Ecto neural progenitor cell (in vitro differentiated cells): ENCODE measurements around the gene C4orf46.

ENCODE experiments used
- DNase-seq: peaks from one replicate; pipeline ENCODE4 v3.0.0-alpha.2; 2018; ENCODE audit warnings: low spot score

Gene C4orf46

DNA sequence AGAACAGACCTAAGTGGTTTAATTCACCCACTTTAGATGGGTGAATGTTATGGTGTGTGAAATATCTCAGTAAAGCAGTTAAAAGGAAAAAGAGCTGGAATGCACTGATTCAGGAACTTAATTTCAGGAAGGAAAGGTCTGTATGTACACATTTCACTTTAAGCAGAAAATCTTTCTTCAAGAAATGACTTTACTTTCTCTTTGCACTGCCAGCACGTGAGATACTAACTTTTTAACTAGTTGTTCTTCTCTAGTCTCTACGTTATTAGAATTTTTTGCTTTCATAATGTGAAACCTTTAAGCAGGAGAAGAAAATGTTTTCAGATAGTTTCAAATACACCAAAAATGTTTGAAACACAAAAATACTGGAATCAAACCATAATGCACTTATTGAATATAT is 18.8 kb downstream of the C4orf46 start:
- DNase-seq: no peak

DNA sequence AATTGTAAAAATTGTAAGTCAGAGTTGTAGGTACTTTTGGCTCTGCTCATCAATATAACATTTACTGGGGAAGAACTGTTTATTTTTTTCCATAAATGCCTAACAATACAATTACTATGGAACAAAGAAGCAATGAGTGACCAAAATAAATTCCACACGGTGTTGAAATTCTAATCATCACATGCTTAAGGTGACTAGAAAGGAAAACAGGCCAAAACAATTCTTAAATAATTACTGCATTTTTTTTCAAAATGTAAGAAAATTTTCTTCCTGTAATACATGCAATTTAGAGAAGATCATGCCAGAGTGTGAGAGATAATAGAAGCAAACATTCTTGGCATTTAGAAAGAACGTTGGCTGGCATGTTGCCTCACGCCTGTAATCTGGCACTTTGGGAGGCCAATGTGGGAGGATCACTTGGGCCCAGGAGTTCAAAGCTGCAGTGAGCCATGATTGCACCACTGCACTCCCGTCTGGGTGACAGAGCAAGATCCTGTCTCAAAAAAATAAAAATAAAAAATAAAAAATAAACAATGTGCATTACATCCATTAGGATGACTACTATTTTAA is 22.5 kb downstream of the C4orf46 start:
- DNase-seq: no peak

DNA sequence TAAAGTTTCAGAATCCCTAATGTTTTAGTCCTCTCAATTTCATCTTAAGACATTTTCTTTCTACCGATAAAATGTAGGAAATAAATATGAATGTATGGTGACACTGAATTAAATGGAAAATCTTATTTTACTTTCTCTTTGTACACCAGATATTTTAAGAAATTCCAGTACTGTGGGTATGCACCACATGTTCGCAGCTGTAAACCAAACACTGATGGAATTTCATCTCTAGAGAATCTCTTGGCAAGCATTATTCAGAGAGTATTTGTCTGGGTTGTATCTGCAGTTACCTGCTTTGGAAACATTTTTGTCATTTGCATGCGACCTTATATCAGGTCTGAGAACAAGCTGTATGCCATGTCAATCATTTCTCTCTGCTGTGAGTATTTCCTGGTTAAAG is 26.9 kb downstream of the C4orf46 start:
- DNase-seq: no peak

- no peak for DNase-seq
Observed at GRCh38 chr4:158644356-158644755, 27.3 kb downstream of the C4orf46 start.

- no peak for DNase-seq
Observed at GRCh38 chr4:158636619-158637018, 35.1 kb downstream of the C4orf46 start.

DNA sequence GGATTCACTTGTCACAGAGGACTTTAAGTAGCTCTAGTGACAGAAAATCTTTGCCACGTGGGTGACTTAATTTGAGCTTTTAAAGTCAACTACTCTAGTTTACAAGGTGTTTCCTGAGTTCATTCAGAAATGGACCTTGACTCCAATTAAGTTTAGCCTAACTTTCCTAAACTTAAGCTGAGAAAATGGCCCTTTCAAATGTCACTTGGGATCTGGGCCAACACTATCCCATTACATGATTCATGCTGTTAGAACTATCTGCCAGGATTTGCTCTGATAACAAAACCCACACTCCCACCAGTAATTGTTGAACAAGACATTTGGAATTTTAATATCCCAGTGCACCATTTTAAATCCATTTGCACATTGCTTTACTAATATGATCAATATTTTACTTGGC is 40.8 kb downstream of the C4orf46 start:
- DNase-seq: no peak

GRCh38 chr4:158625544-158625943 is 46.1 kb downstream of the C4orf46 start:
- no peak for DNase-seq

GRCh38 chr4:158624889-158625478 is 46.7 kb downstream of the C4orf46 start:
- no peak for DNase-seq

DNA sequence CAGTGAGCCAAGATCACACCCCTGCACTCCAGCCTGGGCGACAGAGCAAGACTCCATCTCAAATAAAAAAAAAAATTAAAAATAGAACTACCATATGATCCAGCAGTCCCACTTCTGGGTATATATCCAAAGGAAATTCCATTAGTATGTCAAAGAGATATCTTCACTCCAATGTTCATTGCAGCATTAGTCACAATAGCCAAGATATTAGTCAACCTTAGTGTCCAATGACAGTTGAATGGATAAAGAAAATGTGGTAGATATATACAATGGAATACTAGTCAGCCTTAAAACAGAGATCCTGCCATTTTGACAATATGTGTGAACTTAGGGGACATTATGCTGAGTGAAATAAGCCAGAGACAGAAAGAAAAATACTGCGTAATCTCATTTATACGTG is 49.4 kb downstream of the C4orf46 start:
- DNase-seq: no peak

DNA sequence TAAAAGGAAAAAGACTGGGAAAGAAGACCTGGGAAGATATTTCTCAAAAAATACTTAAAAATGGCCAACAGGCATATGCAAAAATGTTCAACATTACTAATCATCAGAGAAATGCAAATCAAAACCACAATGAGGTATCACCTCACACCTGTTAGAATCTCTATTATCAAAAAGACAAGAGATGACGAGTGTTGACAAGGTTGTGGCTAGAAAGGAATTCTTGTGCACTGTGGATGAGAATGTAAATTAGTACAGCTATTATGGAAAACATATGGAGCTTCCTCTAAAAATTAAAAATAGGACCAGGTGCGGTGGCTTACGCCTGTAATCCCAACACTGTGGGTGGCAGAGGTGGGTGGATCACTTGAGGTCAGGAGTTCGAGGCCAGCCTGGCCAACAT is 50.0 kb downstream of the C4orf46 start:
- no peak for DNase-seq

DNA sequence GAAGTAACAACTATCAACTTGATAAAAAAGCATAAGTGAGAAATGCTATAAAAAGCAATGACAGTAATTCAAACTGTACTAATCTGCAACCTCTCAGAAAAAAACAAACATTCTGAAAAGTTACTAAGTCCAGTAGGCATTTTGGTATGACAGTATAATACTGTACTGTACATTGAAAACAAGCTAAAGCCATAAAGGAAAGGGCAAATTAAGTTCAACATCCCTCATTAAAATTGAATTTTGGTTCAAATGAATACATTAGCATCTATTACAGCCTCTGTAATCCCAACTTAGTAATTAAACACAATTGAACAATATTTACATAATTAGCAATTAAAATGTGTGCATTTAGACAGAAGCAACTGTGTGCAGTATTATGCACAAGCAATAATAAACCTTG is 53.7 kb downstream of the C4orf46 start:
- DNase-seq: no peak
